SU-DHL-6 (cell line): ENCODE measurements around the gene MAP10.

Source experiments
- EZH2phosphoT487 ChIP-seq: fragments of 200-600 bp; sonication (generic), shearing (Covaris generic); conservative IDR thresholded peaks from 2 replicates; pipeline ENCODE4 v1.6.1; 2018; ENCODE audit warnings: mild to moderate bottlenecking, antibody characterized with exemption, low read length, moderate library complexity, mixed read lengths
- TF ChIP-seq, protein P1 (sequence below): fragments of 200-600 bp; sonication (generic); IDR thresholded peaks from one replicate; pipeline ENCODE4 v1.5.1; 2017; ENCODE audit warnings: antibody characterized with exemption, mild to moderate bottlenecking, low read length, moderate library complexity; ENCODE audit not compliant: insufficient read depth, poor library complexity, severe bottlenecking

DNA sequence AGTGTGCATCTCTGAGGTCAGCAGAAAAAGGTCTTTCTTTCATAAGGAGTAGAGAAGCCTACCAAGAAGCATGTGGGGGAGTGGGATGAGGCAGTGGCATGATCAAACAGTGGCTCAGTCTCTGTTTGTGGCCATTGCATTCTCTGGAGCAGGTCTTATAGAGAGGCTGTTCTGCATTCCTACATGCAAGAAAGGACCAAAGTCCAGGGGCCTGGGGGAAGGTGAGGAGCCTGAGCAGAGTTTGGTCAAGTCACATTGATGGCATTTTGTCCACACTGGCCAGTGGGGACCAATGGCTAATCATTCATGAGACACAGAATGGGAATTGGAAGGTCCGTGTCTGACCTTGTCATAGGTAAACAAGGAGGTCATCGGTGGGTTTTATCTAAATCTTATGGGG lies 25.4 kb downstream of the MAP10 start:
- TF ChIP-seq, protein P1, sequence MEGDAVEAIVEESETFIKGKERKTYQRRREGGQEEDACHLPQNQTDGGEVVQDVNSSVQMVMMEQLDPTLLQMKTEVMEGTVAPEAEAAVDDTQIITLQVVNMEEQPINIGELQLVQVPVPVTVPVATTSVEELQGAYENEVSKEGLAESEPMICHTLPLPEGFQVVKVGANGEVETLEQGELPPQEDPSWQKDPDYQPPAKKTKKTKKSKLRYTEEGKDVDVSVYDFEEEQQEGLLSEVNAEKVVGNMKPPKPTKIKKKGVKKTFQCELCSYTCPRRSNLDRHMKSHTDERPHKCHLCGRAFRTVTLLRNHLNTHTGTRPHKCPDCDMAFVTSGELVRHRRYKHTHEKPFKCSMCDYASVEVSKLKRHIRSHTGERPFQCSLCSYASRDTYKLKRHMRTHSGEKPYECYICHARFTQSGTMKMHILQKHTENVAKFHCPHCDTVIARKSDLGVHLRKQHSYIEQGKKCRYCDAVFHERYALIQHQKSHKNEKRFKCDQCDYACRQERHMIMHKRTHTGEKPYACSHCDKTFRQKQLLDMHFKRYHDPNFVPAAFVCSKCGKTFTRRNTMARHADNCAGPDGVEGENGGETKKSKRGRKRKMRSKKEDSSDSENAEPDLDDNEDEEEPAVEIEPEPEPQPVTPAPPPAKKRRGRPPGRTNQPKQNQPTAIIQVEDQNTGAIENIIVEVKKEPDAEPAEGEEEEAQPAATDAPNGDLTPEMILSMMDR, result no peak
- no peak for TF ChIP-seq EZH2phosphoT487
